Left ventricle myocardium inferior (tissue), 1 donor: ENCODE measurements around the gene ZNF764. TPM values are rescaled to one million over a fixed set of nuclear protein-coding genes. Genes with fewer than 3 reads are reported as not detected.

Experiments
- DNase-seq: peaks from one replicate; pipeline ENCODE4 v3.0.0-alpha.2; 2020
- H3K27ac ChIP-seq: fragments of 200-600 bp; replicated peaks from 2 replicates; pipeline ENCODE4 v1.8.0; 2021
- H3K27me3 ChIP-seq: fragments of 200-600 bp; 2 replicates; pipeline ENCODE4 v1.8.0; 2021; ENCODE audit warnings: low read depth
- H3K36me3 ChIP-seq: fragments of 200-600 bp; 2 replicates; pipeline ENCODE4 v1.8.0; 2021
- H3K4me1 ChIP-seq: fragments of 200-600 bp; 2 replicates; pipeline ENCODE4 v1.8.0; 2021
- H3K4me3 ChIP-seq: fragments of 200-600 bp; 2 replicates; pipeline ENCODE4 v1.8.0; 2021; ENCODE audit warnings: mild to moderate bottlenecking, moderate library complexity
- H3K9me3 ChIP-seq: fragments of 200-600 bp; replicated peaks from 2 replicates; pipeline ENCODE4 v1.8.0; 2021
- CTCF ChIP-seq: fragments of 200-600 bp; IDR thresholded peaks from 2 replicates; pipeline ENCODE4 v1.8.0; 2021; ENCODE audit warnings: antibody characterized with exemption, mild to moderate bottlenecking, borderline replicate concordance
- intact Hi-C: fragments of 100-400 bp; cut with micrococcal nuclease; formaldehyde crosslinking; loops from one replicate; pipeline ENCODE4 v1.11.0; 2022
- microRNA-seq: library from miRNA; unstranded; fragments of <30 nt; microRNA quantifications from one replicate; pipeline ENCODE4 v1.2.0, GENCODE V29; 2020
- total RNA-seq: library from RNA; stranded (reverse); fragmentation: NEBNext Ultra II Directional; extraction: Animal tissue kit (Norgen Biotek cat#: 25700); gene quantifications from one replicate; pipeline ENCODE4 v1.2.1, GENCODE V29; 2021
- donor health status: DM: no; HTN: yes; CAD: no; lungs with severe emphysema.

ZNF764 gene
- total RNA-seq, 1 donor from 2014 or later: 8.9 TPM

- TF ChIP-seq CTCF: no peak
- peaks cover 2% of the 10 kb centered on the region for H3K27me3 ChIP-seq
- no peak overlapping the region for H3K27ac ChIP-seq
- no peaks in the 10 kb centered on the region for H3K9me3 ChIP-seq
- no peaks in the 10 kb centered on the region for H3K4me1 ChIP-seq
- DNase-seq: no peak
- intact Hi-C loops: no loop called here
- H3K4me3 ChIP-seq: no peak overlapping the region
- no peaks in the 10 kb centered on the region for H3K36me3 ChIP-seq
Measured at GRCh38 chr16:30511509-30511908, 46.7 kb downstream of the ZNF764 start.

- H3K36me3 ChIP-seq: no peaks in the 10 kb centered on the region
- no peaks in the 10 kb centered on the region for H3K27me3 ChIP-seq
- DNase-seq: no peak
- intact Hi-C loops: no loop called here
- no peaks in the 10 kb centered on the region for H3K9me3 ChIP-seq
- no peak overlapping the region for H3K27ac ChIP-seq
- no peaks in the 10 kb centered on the region for H3K4me1 ChIP-seq
- no peak for TF ChIP-seq CTCF
- no peak overlapping the region for H3K4me3 ChIP-seq
Measured at GRCh38 chr16:30510376-30510938, 47.7 kb downstream of the ZNF764 start.

GRCh38 chr16:30509081-30509765 is 49.0 kb downstream of the ZNF764 start:
- TF ChIP-seq CTCF: no peak
- Histone ChIP-seq H3K36me3 (no peaks in the 10 kb centered on the region), H3K9me3 (no peaks in the 10 kb centered on the region), H3K4me1 (no peaks in the 10 kb centered on the region), H3K27ac (no peak overlapping the region), H3K4me3 (no peak overlapping the region), H3K27me3 (no peaks in the 10 kb centered on the region)
- DNase-seq: no peak
- intact Hi-C loops: no loop called here

Small RNA genes within 50 kb of the gene (microRNA-seq; reads per million reads assigned to microRNA genes)
- not detected for gene MIR4518

Other genes starting within 250 kb of the ZNF764 start
- 29.8 TPM for gene CD2BP2, start 203.1 kb downstream of the ZNF764 start, total RNA-seq
- 23.3 TPM for gene TBC1D10B, start 187.9 kb downstream of the ZNF764 start, total RNA-seq
- gene MYL11, start 183.6 kb downstream of the ZNF764 start, total RNA-seq: not detected
- 1.3 TPM for gene SEPTIN1, start 175.8 kb downstream of the ZNF764 start, total RNA-seq
- gene ZNF48, start 163.0 kb downstream of the ZNF764 start, total RNA-seq: 5.0 TPM
- gene ZNF771, start 150.8 kb downstream of the ZNF764 start, total RNA-seq: 8.1 TPM
- gene DCTPP1, start 128.3 kb downstream of the ZNF764 start, total RNA-seq: 31.9 TPM
- 29.8 TPM for gene SEPHS2, start 112.5 kb downstream of the ZNF764 start, total RNA-seq
- gene ITGAL, start 85.6 kb downstream of the ZNF764 start, total RNA-seq: 2.4 TPM
- gene ZNF768, start 31.8 kb downstream of the ZNF764 start, total RNA-seq: 61.1 TPM
- gene ZNF747, start 23.5 kb downstream of the ZNF764 start, total RNA-seq: 8.9 TPM
- gene ZNF688, start 13.3 kb upstream of the ZNF764 start, total RNA-seq: 10.8 TPM
- gene ZNF785, start 27.3 kb upstream of the ZNF764 start, total RNA-seq: 7.1 TPM
- gene ZNF689, start 52.0 kb upstream of the ZNF764 start, total RNA-seq: 5.0 TPM
- 15.4 TPM for gene PRR14, start 92.6 kb upstream of the ZNF764 start, total RNA-seq
- gene FBRS, start 100.1 kb upstream of the ZNF764 start, total RNA-seq: 27.8 TPM
- 42.5 TPM for gene SRCAP, start 140.8 kb upstream of the ZNF764 start, total RNA-seq
- 15.6 TPM for gene PHKG2, start 190.1 kb upstream of the ZNF764 start, total RNA-seq
- 0.69 TPM for gene CFAP119, start 203.7 kb upstream of the ZNF764 start, total RNA-seq
- gene RNF40, start 203.9 kb upstream of the ZNF764 start, total RNA-seq: 35.6 TPM
- 21.1 TPM for gene ZNF629, start 228.8 kb upstream of the ZNF764 start, total RNA-seq